Myocyte (in vitro differentiated cells): ENCODE data around the gene TM7SF2. TPM values are rescaled to one million over a fixed set of nuclear protein-coding genes. Genes with fewer than 3 reads are reported as not detected.

Experiments used
- DNase-seq: peaks from one replicate; pipeline ENCODE4 v3.0.0-alpha.2; 2012; ENCODE audit warnings: low read depth
- microRNA-seq: library from miRNA; unstranded; fragments of <30 nt; microRNA quantifications from one replicate; pipeline ENCODE4, GENCODE V29; 2016
- total RNA-seq: library from RNA; depleted of rRNA; stranded (reverse); fragments of >200 nt; gene quantifications from 2 replicates; pipeline ENCODE4 v1.2.3, GENCODE V29; 2014

Gene TM7SF2
- total RNA-seq, 1 donor from 2014 or later, result 17.3 TPM

GRCh38 chr11:65150509-65151299 is 39.0 kb downstream of the TM7SF2 start:
- peak; percentile 99 for DNase-seq

- DNase-seq, result no peak
These were observed 39.7 kb downstream of the TM7SF2 start for GRCh38 chr11:65151331-65151899.

- no peak for DNase-seq
These were observed 40.5 kb downstream of the TM7SF2 start for GRCh38 chr11:65152122-65152521.

- no peak for DNase-seq
These were observed 44.6 kb downstream of the TM7SF2 start for GRCh38 chr11:65156256-65156655.

GRCh38 chr11:65156926-65157325 is 45.3 kb downstream of the TM7SF2 start:
- DNase-seq, result no peak

- no peak for DNase-seq
These were observed 45.7 kb downstream of the TM7SF2 start for GRCh38 chr11:65157336-65157735.

GRCh38 chr11:65159012-65159411 is 47.3 kb downstream of the TM7SF2 start:
- DNase-seq, result no peak

- no peak for DNase-seq
These were observed 49.0 kb downstream of the TM7SF2 start for GRCh38 chr11:65160643-65161042.

- no peak for DNase-seq
These were observed 52.0 kb downstream of the TM7SF2 start for GRCh38 chr11:65163684-65164083.

Small RNA genes lying within 50 kb of the gene (microRNA-seq; reads per million reads assigned to microRNA genes)
- gene MIR6751, result not detected

Other genes with a start within 250 kb of the TM7SF2 start
- 58.0 and 60.4 TPM in 2 replicates for gene EHD1, start 233.3 kb upstream of the TM7SF2 start, total RNA-seq
- 14.1 and 20.4 TPM in 2 replicates for gene ATG2A, start 194.7 kb upstream of the TM7SF2 start, total RNA-seq
- gene PPP2R5B, start 187.2 kb upstream of the TM7SF2 start, total RNA-seq, result 32.1 and 39.0 TPM in 2 replicates
- not detected in 2 replicates for gene GPHA2, start 176.0 kb upstream of the TM7SF2 start, total RNA-seq
- gene MAJIN, start 139.8 kb upstream of the TM7SF2 start, total RNA-seq, result not detected in 2 replicates
- 0.21 and 1.2 TPM in 2 replicates for gene BATF2, start 114.9 kb upstream of the TM7SF2 start, total RNA-seq
- gene ARL2, start 97.7 kb upstream of the TM7SF2 start, total RNA-seq, result 134 TPM in 2 replicates
- gene SNX15, start 84.4 kb upstream of the TM7SF2 start, total RNA-seq, result 12.5 and 21.3 TPM in 2 replicates
- 20.4 and 32.5 TPM in 2 replicates for gene SAC3D1, start 70.7 kb upstream of the TM7SF2 start, total RNA-seq
- gene NAALADL1, start 53.3 kb upstream of the TM7SF2 start, total RNA-seq, result not detected in 2 replicates
- gene CDCA5, start 27.8 kb upstream of the TM7SF2 start, total RNA-seq, result 0.75 and 1.8 TPM in 2 replicates
- gene ZFPL1, start 27.6 kb upstream of the TM7SF2 start, total RNA-seq, result 39.8 and 48.1 TPM in 2 replicates
- 158 and 214 TPM in 2 replicates for gene VPS51, start 15.7 kb upstream of the TM7SF2 start, total RNA-seq
- gene ZNHIT2, start 5.8 kb downstream of the TM7SF2 start, total RNA-seq, result 13.4 and 18.3 TPM in 2 replicates
- 163 and 184 TPM in 2 replicates for gene FAU, start 10.3 kb downstream of the TM7SF2 start, total RNA-seq
- 37.6 and 44.2 TPM in 2 replicates for gene MRPL49, start 10.4 kb downstream of the TM7SF2 start, total RNA-seq
- 25.1 and 29.2 TPM in 2 replicates for gene SYVN1, start 22.6 kb downstream of the TM7SF2 start, total RNA-seq
- gene SPDYC, start 58.4 kb downstream of the TM7SF2 start, total RNA-seq, result not detected in 2 replicates
- gene CAPN1, start 70.1 kb downstream of the TM7SF2 start, total RNA-seq, result 130 and 149 TPM in 2 replicates
- gene POLA2, start 150.1 kb downstream of the TM7SF2 start, total RNA-seq, result 3.2 and 4.5 TPM in 2 replicates
- 45.1 and 47.2 TPM in 2 replicates for gene CDC42EP2, start 203.0 kb downstream of the TM7SF2 start, total RNA-seq
- 35.0 and 37.1 TPM in 2 replicates for gene DPF2, start 222.0 kb downstream of the TM7SF2 start, total RNA-seq
- 0.72 and 0.73 TPM in 2 replicates for gene TIGD3, start 242.9 kb downstream of the TM7SF2 start, total RNA-seq